Natural killer cell (primary cell): ENCODE results near the gene RAB8A. TPM values are rescaled to one million over a fixed set of nuclear protein-coding genes. Genes with fewer than 3 reads are reported as not detected.

ENCODE experiments used
- ATAC-seq, 3 donors: fragments of 150-1000 bp in 2 of 3; fragments of 200-7000 bp in 1 of 3; cut with Tn5 transposase; 1 replicate in 1 of 3; 2 replicates in 2 of 3; pipeline ENCODE4 v1.10.0; 2021; ENCODE audit warnings: mild to moderate bottlenecking in 2 of 3, moderate library complexity in 2 of 3
- DNase-seq, 2 donors: peaks; one replicate each; pipeline versions ENCODE4 v3.0.0 to v3.0.0-alpha.2; 2013 to 2021; ENCODE audit warnings: mixed read lengths in 1 of 2
- H3K27ac ChIP-seq: one replicate; pipeline ENCODE4 v1.5.1; 2013; ENCODE audit warnings: mild to moderate bottlenecking, low read length
- H3K27me3 ChIP-seq: one replicate; pipeline ENCODE4 v1.6.1; 2013; ENCODE audit warnings: low read length; ENCODE audit not compliant: control insufficient read depth, insufficient read depth
- H3K36me3 ChIP-seq: one replicate; pipeline ENCODE4 v1.6.1; 2013; ENCODE audit warnings: low read length; ENCODE audit not compliant: control insufficient read depth, insufficient read depth
- H3K4me1 ChIP-seq: one replicate; pipeline ENCODE4 v1.6.1; 2013; ENCODE audit warnings: low read length; ENCODE audit not compliant: control insufficient read depth, insufficient read depth
- H3K4me3 ChIP-seq: one replicate; pipeline ENCODE4 v1.5.1; 2013; ENCODE audit warnings: low read length
- H3K9me3 ChIP-seq: one replicate; pipeline ENCODE4 v1.6.1; 2013; ENCODE audit warnings: low read length; ENCODE audit not compliant: control insufficient read depth, insufficient read depth
- H3K27ac Mint-ChIP-seq, 2 donors: one replicate each; pipeline ENCODE4 v1.8.0; 2022; ENCODE audit warnings: mild to moderate bottlenecking in 2 of 2, mixed read lengths in 2 of 2, moderate library complexity in 1 of 2
- H3K27me3 Mint-ChIP-seq, 2 donors: one replicate each; pipeline ENCODE4 v1.8.0; 2022; ENCODE audit warnings: low read depth in 2 of 2, mixed read lengths in 2 of 2
- H3K36me3 Mint-ChIP-seq: one replicate; pipeline ENCODE4 v1.8.0; 2022; ENCODE audit warnings: mixed read lengths
- H3K4me1 Mint-ChIP-seq, 2 donors: one replicate each; pipeline ENCODE4 v1.8.0; 2022; ENCODE audit warnings: mixed read lengths in 2 of 2
- H3K4me3 Mint-ChIP-seq: one replicate; pipeline ENCODE4 v1.8.0; 2022; ENCODE audit warnings: mild to moderate bottlenecking, moderate library complexity, mixed read lengths
- H3K9me3 Mint-ChIP-seq, 2 donors: one replicate each; pipeline ENCODE4 v1.8.0; 2022; ENCODE audit warnings: mixed read lengths in 2 of 2
- WGBS: methylation state at CpG from one replicate; pipeline ENCODE4 v1.1.7; 2013; ENCODE audit warnings: missing lambda C conversion rate; ENCODE audit not compliant: insufficient coverage; 5-methylcytosine and 5-hydroxymethylcytosine counted together
- intact Hi-C: fragments of 100-400 bp; cut with micrococcal nuclease; formaldehyde crosslinking; loops from one replicate; pipeline ENCODE4 v1.14.2; 2022
- total RNA-seq, 4 donors: library from RNA; stranded (reverse); fragments of 120-200 nt in 1 of 4; gene quantifications; one replicate each; pipeline versions ENCODE4 v1.2.3 to v1.2.4, GENCODE V29; 2013 to 2022
- TF ChIP-seq, protein P1 (sequence below): fragments of 200-600 bp; IDR thresholded peaks from one replicate; pipeline ENCODE4 v1.8.0; 2022; ENCODE audit warnings: antibody characterized with exemption

The RAB8A gene
- total RNA-seq, 3 donors from 2014 or later (not counting 1 experiment from before 2014, with no cell fraction given): 137 to 161 (median 149) TPM

DNA sequence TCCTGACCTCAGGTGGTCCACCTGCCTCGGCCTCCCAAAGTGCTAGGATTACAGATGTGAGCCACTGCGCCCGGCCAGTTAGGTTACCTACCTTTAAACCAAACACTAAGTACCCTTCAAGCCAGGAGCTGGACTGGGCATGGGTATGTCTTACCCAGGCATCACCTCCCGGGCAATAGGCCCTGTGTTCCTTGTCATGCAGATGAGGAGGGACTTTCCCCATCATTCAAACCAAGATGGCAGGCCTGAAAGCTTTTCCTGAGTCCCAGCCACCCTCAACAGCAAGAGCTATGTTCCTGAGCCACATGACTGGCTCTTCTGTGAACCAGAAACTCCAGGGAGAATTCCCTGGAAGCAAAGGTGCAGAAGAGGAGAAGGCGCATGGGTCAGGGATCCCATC, 9.5 kb downstream of the RAB8A start:
- 90% methylated on average over 4 of the region's 5 CpGs for WGBS
- no peaks in the 10 kb centered on the region for H3K9me3 Mint-ChIP-seq
- H3K36me3 Mint-ChIP-seq: no peaks in the 10 kb centered on the region
- DNase-seq (no peak), ATAC-seq (no peak)
- no peaks in the 10 kb centered on the region for H3K27me3 Mint-ChIP-seq
- H3K27ac Mint-ChIP-seq: peak overlapping the region in 1 of 2 donors; percentile 49
- H3K4me1 ChIP-seq: peaks cover 60% of the 10 kb centered on the region
- H3K4me3 Mint-ChIP-seq: no peak overlapping the region
- H3K4me3 ChIP-seq: no peak overlapping the region
- H3K36me3 ChIP-seq: peaks cover 78% of the 10 kb centered on the region
- no peaks in the 10 kb centered on the region for H3K27me3 ChIP-seq
- peak overlapping the region; percentile 2 for H3K27ac ChIP-seq
- intact Hi-C loops: no loop called here
- TF ChIP-seq, protein P1, sequence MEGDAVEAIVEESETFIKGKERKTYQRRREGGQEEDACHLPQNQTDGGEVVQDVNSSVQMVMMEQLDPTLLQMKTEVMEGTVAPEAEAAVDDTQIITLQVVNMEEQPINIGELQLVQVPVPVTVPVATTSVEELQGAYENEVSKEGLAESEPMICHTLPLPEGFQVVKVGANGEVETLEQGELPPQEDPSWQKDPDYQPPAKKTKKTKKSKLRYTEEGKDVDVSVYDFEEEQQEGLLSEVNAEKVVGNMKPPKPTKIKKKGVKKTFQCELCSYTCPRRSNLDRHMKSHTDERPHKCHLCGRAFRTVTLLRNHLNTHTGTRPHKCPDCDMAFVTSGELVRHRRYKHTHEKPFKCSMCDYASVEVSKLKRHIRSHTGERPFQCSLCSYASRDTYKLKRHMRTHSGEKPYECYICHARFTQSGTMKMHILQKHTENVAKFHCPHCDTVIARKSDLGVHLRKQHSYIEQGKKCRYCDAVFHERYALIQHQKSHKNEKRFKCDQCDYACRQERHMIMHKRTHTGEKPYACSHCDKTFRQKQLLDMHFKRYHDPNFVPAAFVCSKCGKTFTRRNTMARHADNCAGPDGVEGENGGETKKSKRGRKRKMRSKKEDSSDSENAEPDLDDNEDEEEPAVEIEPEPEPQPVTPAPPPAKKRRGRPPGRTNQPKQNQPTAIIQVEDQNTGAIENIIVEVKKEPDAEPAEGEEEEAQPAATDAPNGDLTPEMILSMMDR: no peak
- no peaks in the 10 kb centered on the region for H3K9me3 ChIP-seq
- peaks cover 31 to 48% of the 10 kb centered on the region in 2 donors for H3K4me1 Mint-ChIP-seq

DNA sequence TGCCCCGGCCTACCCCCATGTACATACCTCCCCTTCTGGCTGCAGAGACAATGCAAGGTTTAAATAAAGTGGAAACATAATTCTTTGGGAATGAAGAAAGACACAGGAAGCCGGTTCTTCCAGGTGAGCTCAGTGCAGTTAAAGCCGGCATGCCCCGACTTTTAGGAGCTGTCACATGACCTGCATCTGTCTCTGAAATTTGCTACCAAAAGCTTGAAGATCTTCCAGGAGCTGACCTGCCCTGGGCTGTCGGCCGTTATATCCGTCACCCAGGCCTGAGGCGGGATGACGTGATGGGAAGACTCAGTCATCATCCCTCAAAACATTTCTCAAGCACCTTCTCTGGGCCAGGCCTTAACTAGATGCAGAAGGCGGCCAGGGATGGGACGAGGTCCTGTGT, 10.3 kb downstream of the RAB8A start:
- 98% methylated on average over 10 of the region's 11 CpGs for WGBS
- H3K36me3 Mint-ChIP-seq: no peaks in the 10 kb centered on the region
- H3K4me3 ChIP-seq: no peak overlapping the region
- intact Hi-C loops: no loop called here
- ATAC-seq (no peak), DNase-seq (no peak)
- peaks cover 80% of the 10 kb centered on the region for H3K36me3 ChIP-seq
- peaks cover 52% of the 10 kb centered on the region for H3K4me1 ChIP-seq
- H3K27ac ChIP-seq: no peak overlapping the region
- no peaks in the 10 kb centered on the region for H3K27me3 Mint-ChIP-seq
- H3K27me3 ChIP-seq: no peaks in the 10 kb centered on the region
- H3K9me3 Mint-ChIP-seq: no peaks in the 10 kb centered on the region
- H3K4me1 Mint-ChIP-seq: peaks cover 27 to 46% of the 10 kb centered on the region in 2 donors
- no peak overlapping the region for H3K4me3 Mint-ChIP-seq
- TF ChIP-seq, protein P1: no peak
- H3K9me3 ChIP-seq: no peaks in the 10 kb centered on the region
- H3K27ac Mint-ChIP-seq: peak overlapping the region in 1 of 2 donors; percentile 49

DNA sequence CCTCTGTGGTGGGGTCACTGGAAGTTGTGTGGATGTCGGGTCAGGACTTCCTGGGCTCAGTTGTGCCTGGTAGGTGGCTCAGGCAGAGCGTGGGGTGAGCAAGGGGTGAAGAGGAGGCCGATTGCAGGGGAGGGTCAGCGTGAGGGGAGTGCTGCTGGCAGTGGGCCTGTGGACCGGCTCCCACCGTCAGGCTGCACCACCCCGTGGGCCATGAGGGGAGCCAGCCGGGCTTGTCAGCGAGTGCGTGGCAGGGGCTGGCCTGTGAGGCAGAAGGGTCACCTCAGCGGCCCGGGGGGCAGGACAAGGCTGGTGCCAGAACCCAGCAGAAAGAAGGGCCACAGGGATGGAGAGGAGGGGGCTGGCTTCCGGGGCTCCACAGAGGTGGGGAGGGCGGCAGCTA, 13.3 kb downstream of the RAB8A start:
- no peak for ATAC-seq
- Histone ChIP-seq H3K36me3 (peaks cover 92% of the 10 kb centered on the region), H3K4me3 (no peak overlapping the region), H3K4me1 (peaks cover 22% of the 10 kb centered on the region), H3K27me3 (no peaks in the 10 kb centered on the region), H3K9me3 (no peaks in the 10 kb centered on the region), H3K27ac (no peak overlapping the region)
- H3K27me3 Mint-ChIP-seq: no peaks in the 10 kb centered on the region
- no peak overlapping the region for H3K27ac Mint-ChIP-seq
- DNase-seq: no peak
- no peaks in the 10 kb centered on the region for H3K9me3 Mint-ChIP-seq
- WGBS: 96% methylated on average over 14 of the region's 14 CpGs
- peaks cover under 1% of the 10 kb centered on the region for H3K36me3 Mint-ChIP-seq
- no peak overlapping the region for H3K4me3 Mint-ChIP-seq
- intact Hi-C loops: no loop called here
- TF ChIP-seq, protein P1: no peak
- H3K4me1 Mint-ChIP-seq: peaks cover 0 to 16% of the 10 kb centered on the region in 2 donors

DNA sequence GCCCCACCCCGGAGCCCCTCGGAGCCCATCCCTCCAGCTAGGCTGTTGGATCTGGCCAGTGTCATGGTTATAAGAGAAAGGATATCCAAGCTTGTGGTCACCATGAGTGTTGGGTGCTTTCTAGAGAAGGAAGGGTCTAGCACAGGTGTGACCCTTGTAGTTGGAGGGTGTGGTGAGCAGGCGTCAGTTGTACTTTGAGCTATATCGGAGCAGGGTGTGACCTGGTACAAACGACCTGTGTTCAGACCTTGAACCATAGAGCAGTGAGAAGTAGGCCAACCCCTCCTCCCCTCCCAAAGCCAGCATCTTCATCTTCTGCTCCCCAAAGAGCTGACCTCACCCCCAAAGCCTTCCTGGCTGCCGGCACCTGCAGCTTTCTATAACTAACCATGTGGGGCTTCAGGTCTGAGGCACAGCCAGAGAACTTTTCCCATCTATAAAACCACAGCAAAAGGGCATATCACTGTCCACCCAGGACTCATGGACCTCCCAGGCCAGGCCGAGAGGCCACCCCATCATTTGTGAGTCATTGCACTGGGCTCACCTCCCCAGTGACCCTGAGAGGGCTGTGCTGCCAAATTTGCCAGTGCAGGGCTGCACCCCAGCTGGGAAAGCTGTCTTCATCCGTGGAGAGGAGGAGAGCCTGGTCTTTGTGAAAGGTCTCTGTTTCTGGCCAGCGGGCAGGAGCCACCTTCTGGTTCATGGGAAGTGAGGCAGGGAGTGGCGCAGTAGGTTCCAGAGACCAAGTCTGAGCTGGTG, 14.2 kb downstream of the RAB8A start:
- H3K36me3 ChIP-seq: peaks cover 93% of the 10 kb centered on the region
- Mint-ChIP-seq H3K27ac (no peak overlapping the region), H3K4me1 (peaks cover 0 to 15% of the 10 kb centered on the region in 2 donors), H3K36me3 (peaks cover 6% of the 10 kb centered on the region), H3K4me3 (no peak overlapping the region), H3K27me3 (no peaks in the 10 kb centered on the region), H3K9me3 (no peaks in the 10 kb centered on the region)
- no peaks in the 10 kb centered on the region for H3K9me3 ChIP-seq
- ATAC-seq (no peak), DNase-seq (no peak)
- WGBS: 79% methylated on average over 10 of the region's 10 CpGs
- H3K4me1 ChIP-seq: peaks cover 12% of the 10 kb centered on the region
- no peak overlapping the region for H3K4me3 ChIP-seq
- intact Hi-C loops: no loop called here
- no peak overlapping the region for H3K27ac ChIP-seq
- TF ChIP-seq, protein P1: no peak
- no peaks in the 10 kb centered on the region for H3K27me3 ChIP-seq
